CD4-positive, alpha-beta T cell treated with Interferon alpha-2 for 1 hour (primary cell): ENCODE results near the gene SEMA3A.
"Not testable (repeated sequence)": the region's sequence is repeated elsewhere in the genome, so short reads cannot be mapped to it uniquely, and the experiment has no call there.

ENCODE experiments used
- DNase-seq, 2 donors: peaks; one replicate each; pipeline ENCODE4 v3.0.0-alpha.2; 2020 to 2022

The SEMA3A gene

GRCh38 chr7:84107259-84107658 is 87.3 kb downstream of the SEMA3A start:
- no peak for DNase-seq

- DNase-seq: no peak
Observed at GRCh38 chr7:84106291-84106690, 88.3 kb downstream of the SEMA3A start.

- DNase-seq: no peak
Observed at GRCh38 chr7:84105586-84105985, 89.0 kb downstream of the SEMA3A start.

- DNase-seq: no peak
Observed at GRCh38 chr7:84104826-84105225, 89.8 kb downstream of the SEMA3A start.

- no peak for DNase-seq
Observed at GRCh38 chr7:84102213-84102612, 92.4 kb downstream of the SEMA3A start.

- DNase-seq: no peak
Observed at GRCh38 chr7:84100866-84101265, 93.7 kb downstream of the SEMA3A start.

DNA sequence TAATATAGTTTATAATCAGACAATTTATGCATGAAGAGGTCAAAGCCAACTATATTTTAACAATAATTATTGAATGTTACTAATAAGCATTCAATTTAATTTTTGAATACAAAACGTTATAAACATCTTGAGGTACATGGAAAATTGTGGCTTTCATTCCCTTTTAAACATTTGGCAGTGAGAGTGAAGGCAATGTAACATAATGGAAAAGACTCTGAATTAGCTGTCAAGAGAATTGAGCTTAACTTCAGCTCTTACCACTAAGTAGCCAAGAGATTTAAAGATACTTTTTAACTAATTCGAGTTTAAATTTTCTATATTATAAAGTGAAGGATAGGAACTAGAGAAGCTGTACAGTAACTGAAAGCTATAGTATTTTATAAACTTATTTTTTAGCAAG is 98.6 kb downstream of the SEMA3A start:
- DNase-seq: no peak

GRCh38 chr7:84092207-84092606 is 102.4 kb downstream of the SEMA3A start:
- peak; percentile 4 to 33 for DNase-seq

GRCh38 chr7:84091318-84091717 is 103.3 kb downstream of the SEMA3A start:
- no peak for DNase-seq

DNA sequence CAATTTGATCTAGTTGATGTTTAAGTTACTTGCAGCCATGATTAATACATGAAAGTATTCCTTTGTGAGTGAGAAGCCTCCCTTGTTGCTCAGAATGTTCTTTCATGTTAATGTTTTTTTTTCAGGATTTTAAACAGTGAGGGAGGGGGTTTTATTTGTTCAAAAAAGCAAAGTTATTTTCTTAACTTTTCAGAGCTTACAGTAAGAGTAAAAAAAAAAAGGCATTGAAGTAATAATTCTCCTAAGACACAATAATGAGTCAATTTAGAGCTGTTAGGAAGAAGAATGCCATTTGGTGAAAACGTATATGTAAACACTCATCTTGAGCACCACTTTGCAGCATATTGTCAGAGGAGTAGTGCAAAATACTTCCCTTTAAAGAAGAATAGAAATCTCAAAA is 105.8 kb downstream of the SEMA3A start:
- no peak for DNase-seq

- DNase-seq: no peak
Observed at GRCh38 chr7:84085998-84086397, 108.6 kb downstream of the SEMA3A start.

GRCh38 chr7:84085147-84085546 is 109.4 kb downstream of the SEMA3A start:
- DNase-seq: no peak

DNA sequence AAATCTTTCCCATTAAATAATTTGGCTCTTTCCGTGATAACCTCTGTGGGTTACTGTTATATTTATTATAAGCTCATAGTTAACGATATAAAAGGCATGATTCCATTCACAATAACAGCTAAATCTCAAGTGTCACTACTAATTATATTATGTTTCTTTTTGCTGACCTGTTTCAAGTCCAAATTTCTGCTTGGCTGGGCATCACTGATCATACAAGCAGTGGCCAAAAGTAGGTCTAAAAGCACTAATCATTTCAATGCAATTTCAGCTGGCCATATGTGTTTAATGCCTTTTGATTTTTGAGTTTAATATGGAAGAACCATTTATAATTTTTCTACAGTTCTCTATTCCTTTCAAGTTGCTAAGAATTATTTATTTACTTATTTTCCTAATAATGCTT is 110.7 kb downstream of the SEMA3A start:
- no peak for DNase-seq

DNA sequence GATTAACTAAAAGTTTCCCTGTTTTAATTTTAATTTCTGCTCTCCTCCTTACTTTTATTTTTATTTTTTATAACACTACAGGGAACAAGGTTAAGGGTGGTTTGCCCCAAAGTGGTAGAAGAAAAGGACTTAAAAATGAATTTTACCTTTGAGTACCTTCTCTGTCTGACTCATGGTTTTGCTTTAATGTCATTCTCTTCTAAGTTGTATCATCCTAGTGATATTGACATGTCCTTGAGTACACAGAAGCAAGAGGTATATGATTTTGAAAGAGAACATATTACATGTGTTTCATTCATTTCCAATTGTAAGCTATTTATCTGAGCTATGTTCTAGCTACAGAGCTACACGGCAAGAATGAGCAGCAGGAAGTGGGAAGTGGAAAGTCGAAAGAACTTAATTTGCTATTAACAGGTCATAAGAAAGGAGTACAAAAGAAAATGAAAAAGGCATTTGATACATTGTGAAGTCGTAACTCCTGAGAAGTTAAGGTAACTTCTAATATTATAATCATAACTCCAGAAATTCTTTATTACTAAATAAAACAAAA is 112.5 kb downstream of the SEMA3A start:
- DNase-seq: no peak

DNA sequence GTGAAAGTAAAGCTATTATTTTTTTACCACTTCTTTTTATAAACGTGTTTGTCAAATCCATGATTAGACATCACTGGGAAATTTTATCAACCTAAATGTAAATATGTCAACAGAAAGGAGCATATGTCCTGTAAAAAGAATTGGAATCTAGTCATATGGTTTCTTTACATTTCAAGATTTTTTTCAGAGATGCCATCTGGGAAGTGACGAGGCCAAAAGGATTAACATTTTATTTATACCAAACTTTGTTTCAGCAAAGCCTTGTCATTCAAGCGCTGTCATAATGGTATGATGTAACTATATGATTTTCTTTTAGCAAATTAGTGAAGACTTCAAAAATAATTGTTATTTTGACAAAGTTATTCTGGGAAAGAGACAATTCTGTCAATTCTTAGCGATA is 117.3 kb downstream of the SEMA3A start:
- no peak for DNase-seq

GRCh38 chr7:84076219-84076618 is 118.4 kb downstream of the SEMA3A start:
- no peak for DNase-seq

GRCh38 chr7:84073186-84073875 is 121.3 kb downstream of the SEMA3A start:
- DNase-seq: no peak

- DNase-seq: no peak
Observed at GRCh38 chr7:84070770-84071169, 123.8 kb downstream of the SEMA3A start.

DNA sequence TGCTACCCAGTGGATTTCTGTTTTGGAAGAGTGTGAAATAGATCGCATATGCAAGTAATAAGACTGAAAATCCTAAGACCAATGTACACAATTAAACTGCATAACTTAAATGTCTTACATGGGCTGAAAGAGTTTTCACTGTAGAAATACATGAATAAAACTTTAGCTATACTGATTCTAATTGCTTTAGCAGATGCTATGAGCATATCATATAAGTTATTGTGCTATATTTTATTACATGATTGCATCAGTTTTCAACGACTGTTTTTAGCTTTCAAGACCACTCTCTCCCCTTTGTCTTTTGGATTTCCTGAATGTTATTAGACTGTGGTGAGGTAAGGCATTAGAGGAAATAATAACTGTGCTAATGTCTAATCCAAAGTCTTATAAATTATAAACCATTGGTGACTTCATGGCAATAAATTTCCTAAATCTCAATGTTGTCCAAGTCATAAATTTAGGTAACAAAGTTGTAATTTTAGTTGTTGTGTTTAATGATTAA is 124.5 kb downstream of the SEMA3A start:
- no peak for DNase-seq

DNA sequence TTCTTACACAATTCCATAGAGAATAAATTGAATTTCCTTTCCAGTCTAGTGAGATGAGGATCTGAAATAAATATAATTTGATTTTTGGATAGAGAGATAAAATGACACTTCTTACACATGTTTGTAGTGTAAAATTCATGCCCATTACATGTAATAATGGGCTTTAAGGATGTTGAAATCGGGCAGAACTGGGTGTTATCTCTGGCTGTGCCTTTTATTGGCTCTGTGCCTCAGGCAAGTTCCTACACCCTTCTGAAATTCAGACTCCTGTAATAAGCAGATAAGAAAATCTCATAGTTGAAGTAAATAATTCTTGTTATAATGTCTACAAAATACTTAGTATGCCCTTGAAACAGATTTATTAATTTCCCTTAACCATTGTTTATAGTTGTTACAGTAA is 125.6 kb downstream of the SEMA3A start:
- DNase-seq: no peak

DNA sequence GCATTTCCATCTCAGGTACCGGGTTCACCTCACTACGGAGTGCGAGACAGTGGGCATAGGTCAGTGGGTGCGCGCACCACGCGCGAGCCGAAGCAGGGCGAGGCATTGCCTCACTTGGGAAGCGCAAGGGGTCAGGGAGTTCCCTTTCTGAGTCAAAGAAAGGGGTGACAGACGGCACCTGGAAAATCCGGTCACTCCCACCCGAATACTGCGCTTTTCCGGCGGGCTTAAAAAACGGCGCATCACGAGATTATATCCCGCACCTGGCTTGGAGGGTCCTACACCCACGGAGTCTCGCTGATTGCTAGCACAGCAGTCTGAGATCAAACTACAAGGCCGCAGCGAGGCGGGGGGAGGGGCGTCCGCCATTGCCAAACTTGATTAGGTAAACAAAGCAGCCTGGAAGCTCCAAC is 132.1 kb downstream of the SEMA3A start:
- DNase-seq: not testable (repeated sequence)

GRCh38 chr7:84060760-84061261 is 133.8 kb downstream of the SEMA3A start:
- DNase-seq: no peak

GRCh38 chr7:84060000-84060399 is 134.6 kb downstream of the SEMA3A start:
- no peak for DNase-seq

DNA sequence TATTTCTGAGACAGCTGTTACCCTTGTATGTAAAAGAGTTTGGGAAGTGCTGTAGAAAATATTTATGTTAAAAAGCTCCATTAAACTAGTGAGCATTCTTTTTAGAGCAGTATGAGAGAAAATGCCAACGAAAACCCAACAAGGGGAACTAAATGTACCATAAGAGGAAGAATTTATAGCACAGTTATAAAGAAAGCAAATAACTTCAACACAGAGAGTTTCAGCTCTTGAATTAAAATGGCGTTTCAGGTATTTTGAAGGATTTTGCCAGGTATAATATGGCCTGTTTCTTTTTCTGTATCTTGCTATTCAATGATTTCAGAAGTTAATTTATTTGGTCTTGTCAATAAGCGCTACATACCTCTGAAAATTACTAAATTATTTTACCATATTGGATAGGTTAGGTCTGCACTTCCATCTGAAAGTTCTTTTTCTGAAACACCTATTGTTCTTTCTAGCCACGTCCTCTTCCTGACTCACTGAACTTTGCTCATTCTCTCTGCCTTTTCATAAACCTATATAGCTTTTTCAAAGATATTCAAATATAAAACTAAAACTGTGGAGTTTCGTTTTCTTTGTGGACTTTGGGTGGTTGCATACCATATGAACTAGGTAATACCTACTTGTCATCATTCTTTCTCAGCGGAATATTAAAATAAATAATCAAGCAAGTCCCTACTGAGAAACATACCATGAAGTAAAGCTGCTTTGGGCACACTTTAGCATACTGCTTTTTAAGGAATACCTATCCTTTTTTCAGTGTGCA is 136.1 kb downstream of the SEMA3A start:
- DNase-seq: no peak
